Parietal lobe (tissue), 2 donors: ENCODE measurements around the gene PRDM12. TPM values are rescaled to one million over a fixed set of nuclear protein-coding genes. Genes with fewer than 3 reads are reported as not detected.

Source experiments
- small RNA-seq: library from RNA; depleted of rRNA; stranded (forward); fragments of <200 nt; gene quantifications from one replicate; pipeline ENCODE3, GENCODE V24; 2014; ENCODE audit warnings: low replicate concordance
- total RNA-seq: library from RNA; depleted of rRNA; stranded (reverse); fragments of >200 nt; gene quantifications from one replicate; pipeline ENCODE4 v1.2.3, GENCODE V29; 2014

The PRDM12 gene
- not detected for total RNA-seq

GRCh38 chr9:130664251-130665028, at the start of gene PRDM12:
PRDM12 (plus strand) TSS chr9:130664594; CDS start chr9:130664654, 60 bp downstream.

GRCh38 chr9:130693426-130694191, 29.2 kb downstream of the PRDM12 start, which contains the start of gene EXOSC2:
EXOSC2 (plus strand) TSS chr9:130693780; CDS start chr9:130693792, 12 bp downstream.

Small RNA genes lying within 50 kb of the gene (small RNA-seq; reads per million reads assigned to genes)
- gene AL359092.1 (not detected), gene MIR6856 (not detected)

Other genes with a start within 250 kb of the PRDM12 start
- 6.9 TPM for gene ASS1, start 219.6 kb upstream of the PRDM12 start, total RNA-seq
- gene FUBP3, start 85.0 kb upstream of the PRDM12 start, total RNA-seq = 68.5 TPM
- gene EXOSC2, start 29.2 kb downstream of the PRDM12 start, total RNA-seq = 56.0 TPM
- gene ABL1, start 170.7 kb downstream of the PRDM12 start, total RNA-seq = 46.3 TPM
- gene QRFP, start 232.2 kb downstream of the PRDM12 start, total RNA-seq = not detected